Measurements from ENCODE around the gene NEK5. TPM values are rescaled to one million over a fixed set of nuclear protein-coding genes. Genes with fewer than 3 reads are reported as not detected.

The NEK5 gene
- total and polyA plus RNA-seq, 2 of the 8 experiments (the other 6 are each of a cell fraction or from before 2014, with no cell fraction given) = 0.12 to 0.35 TPM

DNA sequence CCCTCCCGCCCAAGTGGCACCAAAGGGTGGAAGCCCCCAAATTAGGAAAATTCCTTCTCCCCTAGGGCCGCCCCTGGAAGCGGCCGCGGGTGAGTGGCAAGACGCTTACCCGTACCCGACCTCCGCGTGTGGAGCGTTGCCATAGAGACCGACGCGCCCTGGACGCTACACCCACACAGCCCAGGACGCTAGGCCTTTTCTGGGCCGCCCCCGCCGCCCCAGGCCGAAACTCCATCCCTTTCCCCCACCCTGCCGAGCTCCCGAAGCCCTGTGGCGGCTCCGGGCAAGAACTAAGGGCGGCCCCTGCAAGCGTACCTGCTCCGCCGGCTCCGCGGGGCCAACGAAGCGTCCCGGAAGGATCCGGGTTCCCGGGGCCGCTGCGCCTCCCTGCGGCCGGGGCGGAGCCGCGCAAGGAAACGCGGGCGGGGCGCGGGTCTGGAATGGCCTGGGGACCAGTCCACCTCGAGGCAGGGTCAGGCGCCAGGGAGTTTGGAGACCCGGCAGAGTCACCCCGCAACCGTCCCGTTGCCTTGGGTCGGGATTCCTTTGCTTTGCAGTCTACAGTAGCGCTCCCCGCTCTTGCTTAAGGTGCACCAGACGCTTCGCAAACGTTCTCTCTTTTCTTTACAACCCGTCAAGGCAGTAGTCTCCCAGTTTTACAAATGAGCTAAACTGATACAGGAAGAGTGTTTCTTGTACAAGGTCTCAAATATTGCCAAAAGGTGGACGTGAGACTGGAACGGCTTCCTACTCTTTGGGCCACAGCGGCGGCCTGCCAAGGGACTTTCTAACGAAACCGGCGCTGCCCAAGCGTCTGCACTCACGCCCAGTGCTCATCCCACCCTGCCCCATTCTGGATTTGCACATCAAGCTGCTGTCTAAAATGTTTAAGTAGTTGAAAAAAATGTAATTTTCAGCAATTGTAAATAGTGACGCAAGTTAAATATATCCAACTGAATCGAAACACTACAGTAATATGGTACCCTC lies at the start of gene NEK5 (continued):
- TF ChIP-seq SP2 (IDR thresholded peaks at IDR 0.05; ENCODE audit: low read length) = no peak
- no peak for TF ChIP-seq CBX8 (IDR thresholded peaks at IDR 0.05; ENCODE audit: borderline replicate concordance, low read depth, low read length)
- TF ChIP-seq CBX5 (IDR thresholded peaks at IDR 0.05; ENCODE audit: low read depth, low read length) = no peak
- TF ChIP-seq CTBP2 (IDR thresholded peaks at IDR 0.05; ENCODE audit: borderline replicate concordance, insufficient read depth, insufficient read length, low read length) = no peak
- no peak for TF ChIP-seq TCF12 (IDR thresholded peaks at IDR 0.05; ENCODE audit: low read depth, low read length)
- TF ChIP-seq TEAD4 (IDR thresholded peaks at IDR 0.05; ENCODE audit: low read depth, low read length) = peak; percentile 33; the same call in 1 of the 2 replicates
- TF ChIP-seq RBBP5 (IDR thresholded peaks at IDR 0.05; ENCODE audit: borderline replicate concordance, low read depth, low read length) = no peak
- no peak for TF ChIP-seq KDM1A (IDR thresholded peaks at IDR 0.05; ENCODE audit: borderline replicate concordance, low read length)
- TF ChIP-seq, protein P1, sequence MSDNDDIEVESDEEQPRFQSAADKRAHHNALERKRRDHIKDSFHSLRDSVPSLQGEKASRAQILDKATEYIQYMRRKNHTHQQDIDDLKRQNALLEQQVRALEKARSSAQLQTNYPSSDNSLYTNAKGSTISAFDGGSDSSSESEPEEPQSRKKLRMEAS (IDR thresholded peaks at IDR 0.05) = peak; percentile 68
- TF ChIP-seq GABPA (IDR thresholded peaks at IDR 0.05; ENCODE audit: borderline replicate concordance, insufficient read depth, low read length) = peak; percentile 12; the same call in 1 of the 2 replicates
- TF ChIP-seq JUN (IDR thresholded peaks at IDR 0.05; ENCODE audit: low read depth, low read length) = no peak
- TF ChIP-seq CHD2 (IDR thresholded peaks at IDR 0.05; ENCODE audit: low read length) = no peak
- no peak for TF ChIP-seq BRCA1 (IDR thresholded peaks at IDR 0.05; ENCODE audit: low read depth, low read length)
- TF ChIP-seq SIN3A (conservative IDR thresholded peaks at IDR 0.05 in 1 of 2, IDR thresholded peaks at IDR 0.05 in 1 of 2; ENCODE audit: low read depth in 1 of 2, low read length in 2 of 2) = no peak
- TF ChIP-seq SUZ12 (IDR thresholded peaks at IDR 0.05; ENCODE audit: low read length) = no peak
- TF ChIP-seq TBP (IDR thresholded peaks at IDR 0.05; ENCODE audit: low read depth, low read length) = peak; percentile 49; the same call in 1 of the 2 replicates
- no peak for TF ChIP-seq POLR2AphosphoS5 (IDR thresholded peaks at IDR 0.05; ENCODE audit: low read depth, low read length)
- TF ChIP-seq CEBPB (IDR thresholded peaks at IDR 0.05; ENCODE audit: low read depth, low read length) = no peak
- no peak for TF ChIP-seq EP300 (IDR thresholded peaks at IDR 0.05; ENCODE audit: borderline replicate concordance in 1 of 2, low read depth in 2 of 2, low read length in 2 of 2)
- no peak for TF ChIP-seq EGR1 (IDR thresholded peaks at IDR 0.05; ENCODE audit: borderline replicate concordance, low read depth, low read length)
- TF ChIP-seq RAD21 (IDR thresholded peaks at IDR 0.05 in 1 of 2, conservative IDR thresholded peaks at IDR 0.05 in 1 of 2; ENCODE audit: low read depth in 2 of 2, low read length in 2 of 2) = peak; percentile 81 to 87
- no peak for TF ChIP-seq SAP30 (IDR thresholded peaks at IDR 0.05; ENCODE audit: insufficient read depth, insufficient replicate concordance, low read length)
- TF ChIP-seq SP1 (IDR thresholded peaks at IDR 0.05; ENCODE audit: low read depth, low read length) = no peak

Measured in H1 (cell line).